Superior temporal gyrus (tissue), 1 donor: ENCODE results near the gene NGRN.

ENCODE experiments used
- DNase-seq: peaks from one replicate; pipeline ENCODE4 v3.0.0-alpha.2; 2016; ENCODE audit errors: extremely low spot score

The NGRN gene

DNA sequence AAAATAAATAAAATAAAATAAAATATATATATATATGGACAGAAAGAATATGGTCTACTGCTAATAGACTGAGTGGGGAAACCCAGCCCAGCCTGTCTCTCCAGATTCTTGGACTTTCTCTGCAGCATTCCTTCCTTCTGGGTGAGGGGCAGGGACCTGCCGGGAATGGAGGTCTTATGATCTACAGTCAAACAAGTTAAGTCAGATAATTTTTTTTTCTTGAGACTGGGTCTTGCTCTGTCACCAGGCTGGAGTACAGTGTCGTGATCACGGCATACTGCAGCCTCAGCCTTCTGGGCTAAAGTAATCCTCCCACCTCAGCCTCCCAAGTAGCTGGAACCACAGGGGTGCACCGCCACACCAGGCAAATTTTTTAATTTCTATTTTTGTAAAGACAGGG is 53.1 kb downstream of the NGRN start:
- DNase-seq, result no peak

- peak; percentile 94 for DNase-seq
Measured at GRCh38 chr15:90320062-90320884, 54.8 kb downstream of the NGRN start.

- no peak for DNase-seq
Measured at GRCh38 chr15:90320885-90321278, 55.4 kb downstream of the NGRN start.
